ENCODE measurements around the gene DNLZ. TPM values are rescaled to one million over a fixed set of nuclear protein-coding genes. Genes with fewer than 3 reads are reported as not detected.
A peak's percentile ranks its signal among the peaks of the same experiment; 100 is the strongest.
"Not testable (repeated sequence)": the region's sequence is repeated elsewhere in the genome, so short reads cannot be mapped to it uniquely, and the experiment has no call there.

Gene DNLZ
- total RNA-seq, 4 donors from 2014 or later, result 16.5 to 36.7 (median 19.8) TPM

DNA sequence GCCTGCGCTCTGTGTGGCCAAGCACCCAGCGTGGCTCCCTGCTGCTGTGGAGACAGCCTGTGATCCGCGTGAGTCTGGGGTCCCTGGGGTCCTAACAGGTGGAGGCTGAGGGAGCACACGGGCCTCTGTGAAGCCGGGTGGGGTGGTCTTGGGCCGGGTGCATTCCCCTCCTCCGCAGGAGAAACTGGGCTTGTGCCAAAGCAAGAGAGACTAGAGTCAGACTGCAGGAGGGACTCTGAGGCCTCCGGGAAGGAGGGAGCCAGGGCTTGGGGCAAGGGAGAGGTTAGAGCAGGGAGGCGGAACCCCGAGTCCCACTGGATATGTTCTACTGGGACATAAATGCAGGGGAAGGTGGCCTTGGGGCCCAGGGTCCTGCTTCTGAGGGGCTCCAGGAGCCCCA lies 10.5 kb downstream of the DNLZ start:
- DNase-seq (ENCODE audit: low spot score), result no peak
- TF ChIP-seq, protein P1, sequence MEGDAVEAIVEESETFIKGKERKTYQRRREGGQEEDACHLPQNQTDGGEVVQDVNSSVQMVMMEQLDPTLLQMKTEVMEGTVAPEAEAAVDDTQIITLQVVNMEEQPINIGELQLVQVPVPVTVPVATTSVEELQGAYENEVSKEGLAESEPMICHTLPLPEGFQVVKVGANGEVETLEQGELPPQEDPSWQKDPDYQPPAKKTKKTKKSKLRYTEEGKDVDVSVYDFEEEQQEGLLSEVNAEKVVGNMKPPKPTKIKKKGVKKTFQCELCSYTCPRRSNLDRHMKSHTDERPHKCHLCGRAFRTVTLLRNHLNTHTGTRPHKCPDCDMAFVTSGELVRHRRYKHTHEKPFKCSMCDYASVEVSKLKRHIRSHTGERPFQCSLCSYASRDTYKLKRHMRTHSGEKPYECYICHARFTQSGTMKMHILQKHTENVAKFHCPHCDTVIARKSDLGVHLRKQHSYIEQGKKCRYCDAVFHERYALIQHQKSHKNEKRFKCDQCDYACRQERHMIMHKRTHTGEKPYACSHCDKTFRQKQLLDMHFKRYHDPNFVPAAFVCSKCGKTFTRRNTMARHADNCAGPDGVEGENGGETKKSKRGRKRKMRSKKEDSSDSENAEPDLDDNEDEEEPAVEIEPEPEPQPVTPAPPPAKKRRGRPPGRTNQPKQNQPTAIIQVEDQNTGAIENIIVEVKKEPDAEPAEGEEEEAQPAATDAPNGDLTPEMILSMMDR (IDR thresholded peaks at IDR 0.05), result no peak
- no peak for ATAC-seq (ENCODE audit: low FRiP score)

DNA sequence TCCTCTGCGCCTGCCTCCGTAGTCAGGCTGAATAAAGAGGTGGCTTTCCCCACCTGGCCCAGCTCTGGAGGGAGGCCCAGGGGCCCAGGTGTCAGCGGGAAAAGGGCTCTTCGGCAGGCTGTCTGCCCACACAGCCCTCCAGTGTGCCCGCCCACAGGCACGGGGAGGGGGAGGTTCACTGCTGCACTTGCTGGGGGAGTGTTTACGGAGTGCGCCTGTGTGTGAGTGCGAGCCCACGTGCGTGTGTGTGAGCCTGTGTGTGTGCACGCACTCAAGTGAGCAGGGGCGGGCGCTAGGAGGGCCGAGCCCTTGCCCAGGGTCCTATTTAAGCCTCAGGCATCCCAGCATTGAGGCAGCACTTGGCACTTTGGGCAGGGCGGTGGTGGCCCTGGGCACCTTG lies 10.9 kb downstream of the DNLZ start:
- TF ChIP-seq, protein P1 (IDR thresholded peaks at IDR 0.05), result no peak
- ATAC-seq (ENCODE audit: low FRiP score), result peak; percentile 33
- no peak for DNase-seq (ENCODE audit: low spot score)

DNA sequence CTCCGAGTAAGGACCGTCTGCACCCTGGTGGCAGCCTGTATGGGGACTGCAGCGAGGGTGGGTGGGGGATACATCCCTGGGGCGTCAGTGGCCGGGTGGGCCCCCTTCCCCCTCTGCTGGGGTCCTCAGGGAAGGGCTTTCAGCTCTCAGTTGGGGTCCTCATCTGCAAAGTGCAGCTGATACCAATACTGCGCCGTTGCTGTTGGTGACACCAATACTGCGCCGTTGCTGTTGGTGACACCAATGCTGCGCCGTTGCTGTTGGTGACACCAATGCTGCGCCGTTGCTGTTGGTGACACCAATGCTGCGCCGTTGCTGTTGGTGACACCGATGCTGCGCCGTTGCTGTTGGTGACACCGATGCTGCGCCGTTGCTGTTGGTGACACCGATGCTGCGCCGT lies 11.7 kb downstream of the DNLZ start:
- DNase-seq (ENCODE audit: low spot score); ATAC-seq (ENCODE audit: low FRiP score): not testable (repeated sequence)

DNA sequence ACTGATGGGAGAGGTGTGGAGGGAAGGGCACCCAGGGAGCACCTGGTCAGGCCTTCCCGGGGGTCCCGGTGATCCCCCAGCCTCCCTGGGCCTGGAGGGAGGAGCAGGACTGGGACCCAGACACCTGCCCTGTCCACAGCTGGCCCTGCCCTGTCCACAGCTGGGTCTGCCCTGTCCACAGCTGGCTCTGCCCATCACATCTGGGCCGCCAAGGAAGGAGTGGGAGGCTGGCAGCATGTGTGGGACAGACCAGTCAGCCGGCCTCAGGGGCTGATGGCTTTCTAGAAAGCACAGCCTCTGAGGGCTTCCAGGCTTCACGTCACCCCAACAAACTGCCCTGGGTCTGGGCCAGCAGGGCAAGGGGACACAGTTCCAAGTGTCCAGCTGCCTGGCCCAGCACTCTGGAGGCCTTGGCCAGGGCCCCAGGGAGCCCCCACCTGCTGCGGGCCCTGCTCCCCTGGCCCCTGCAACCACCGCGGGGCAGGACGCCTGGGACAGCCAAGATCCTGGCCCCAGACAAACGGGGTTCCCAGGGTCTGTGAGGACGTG lies 12.2 kb downstream of the DNLZ start:
- ATAC-seq (ENCODE audit: low FRiP score), result no peak
- no peak for DNase-seq (ENCODE audit: low spot score)
- TF ChIP-seq, protein P1 (IDR thresholded peaks at IDR 0.05), result no peak

DNA sequence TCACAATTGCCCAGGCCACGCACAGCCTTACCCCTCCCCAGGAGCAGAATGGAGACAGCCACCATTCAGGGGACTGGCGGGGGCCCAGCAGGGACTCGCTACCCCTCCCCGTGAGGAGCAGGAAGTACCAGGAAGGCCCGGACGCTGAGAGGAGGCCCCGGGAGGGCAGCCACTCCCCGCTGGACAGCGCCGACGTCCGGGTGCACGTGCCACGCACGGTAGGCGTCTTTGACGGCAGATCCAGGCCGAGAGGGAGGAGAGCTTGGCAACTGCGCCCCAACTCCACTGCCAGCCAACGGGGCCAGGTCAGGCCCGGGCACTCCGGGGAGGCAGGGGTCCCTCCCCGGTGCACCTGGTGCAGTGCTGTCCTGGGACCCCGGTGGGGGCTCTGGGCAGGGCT lies 14.0 kb downstream of the DNLZ start:
- no peak for DNase-seq (ENCODE audit: low spot score)
- ATAC-seq (ENCODE audit: low FRiP score), result no peak
- TF ChIP-seq, protein P1 (IDR thresholded peaks at IDR 0.05), result no peak

DNA sequence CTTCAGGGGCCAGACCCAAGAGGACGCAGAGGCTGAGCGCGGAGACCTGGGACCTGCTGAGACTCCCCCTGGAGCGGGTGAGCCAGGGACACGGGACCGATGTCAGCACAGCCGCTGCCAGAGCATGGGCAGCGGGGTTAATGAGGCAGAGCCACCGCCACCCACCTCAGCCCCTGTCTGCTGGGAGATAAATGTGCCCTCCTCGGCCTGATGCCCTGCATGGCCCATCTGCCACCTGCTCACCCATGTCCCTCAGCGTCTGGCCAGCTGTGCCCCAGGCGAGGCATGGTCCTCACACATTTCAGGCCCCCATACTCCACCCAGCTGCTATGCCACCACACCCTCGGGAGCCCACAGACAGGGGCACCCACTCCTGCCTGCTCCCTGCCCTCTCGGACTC lies 14.9 kb downstream of the DNLZ start:
- TF ChIP-seq, protein P1 (IDR thresholded peaks at IDR 0.05), result no peak
- no peak for DNase-seq (ENCODE audit: low spot score)
- ATAC-seq (ENCODE audit: low FRiP score), result no peak

DNA sequence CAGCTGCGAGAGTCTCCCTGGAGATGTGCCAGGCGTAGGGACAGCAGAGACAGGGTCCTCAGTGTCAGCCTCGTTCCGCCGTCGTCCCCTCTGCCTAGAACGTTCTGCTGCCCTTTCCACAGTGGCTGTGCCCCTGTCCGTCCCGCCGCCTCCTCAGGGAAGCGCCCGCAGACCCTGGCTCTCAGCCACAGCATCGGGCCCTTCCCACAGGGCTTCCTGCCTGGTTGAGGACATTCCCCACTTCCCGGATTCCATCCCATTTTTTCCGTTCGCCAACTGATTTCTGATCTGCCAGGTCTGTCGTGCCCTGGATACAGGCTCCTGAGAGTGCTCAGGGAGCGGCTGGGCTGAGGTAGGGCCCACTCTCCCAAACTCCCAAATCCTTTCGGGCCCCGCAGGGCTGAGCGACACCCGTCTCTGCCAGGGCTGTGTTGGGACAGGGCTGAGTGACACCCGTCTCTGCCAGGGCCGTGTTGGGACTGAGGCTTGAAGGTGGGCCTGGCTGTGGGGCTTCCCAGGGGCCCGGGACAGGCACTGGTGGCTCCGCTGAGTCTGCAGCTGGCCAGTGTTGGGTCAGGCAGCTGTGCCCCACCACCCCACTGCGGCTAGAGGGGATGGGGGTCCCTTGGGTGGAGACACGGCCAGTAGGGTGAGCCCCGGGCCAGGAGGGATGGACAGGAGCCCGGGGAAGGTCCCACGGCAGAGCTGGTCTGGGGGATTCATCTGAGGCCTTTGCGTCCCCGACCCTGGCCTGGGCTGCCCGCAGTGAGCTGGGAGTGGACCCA lies 15.9 kb downstream of the DNLZ start:
- ATAC-seq (ENCODE audit: low FRiP score) (no peak), DNase-seq (ENCODE audit: low spot score) (no peak)
- TF ChIP-seq, protein P1 (IDR thresholded peaks at IDR 0.05), result no peak

Data from omental fat pad (tissue), 4 donors.